Endothelial cell of umbilical vein (primary cell): ENCODE results near the gene SAMD11.

Experiments
- EZH2 ChIP-seq: IDR thresholded peaks from 2 replicates; pipeline ENCODE4 v1.6.1; 2012; ENCODE audit warnings: borderline replicate concordance, low read depth, mild to moderate bottlenecking, moderate library complexity, low read length, inconsistent platforms; ENCODE audit not compliant: severe bottlenecking
- FOS ChIP-seq: IDR thresholded peaks from 2 replicates; pipeline ENCODE4 v1.6.1; 2011; ENCODE audit warnings: mild to moderate bottlenecking, low read length, moderate library complexity, borderline replicate concordance; ENCODE audit not compliant: insufficient read depth
- JUN ChIP-seq: IDR thresholded peaks from 2 replicates; pipeline ENCODE4 v1.6.1; 2011; ENCODE audit warnings: borderline replicate concordance, low read depth; ENCODE audit not compliant: insufficient read length, insufficient read depth
- MAX ChIP-seq: IDR thresholded peaks from 2 replicates; pipeline ENCODE4 v1.6.1; 2011; ENCODE audit not compliant: insufficient read depth, insufficient read length
- POLR2A ChIP-seq: IDR thresholded peaks from 2 replicates; pipeline ENCODE4 v1.6.1; 2012; ENCODE audit warnings: low read depth, mild to moderate bottlenecking, control low read depth, low read length
- POLR2AphosphoS5 ChIP-seq: IDR thresholded peaks from 2 replicates; pipeline ENCODE4 v1.6.1; 2012; ENCODE audit warnings: low read depth, mild to moderate bottlenecking, control low read depth, low read length, moderate library complexity; ENCODE audit not compliant: insufficient read depth
- TF ChIP-seq, protein P1 (sequence below), 2 donors: IDR thresholded peaks; 1 replicate in 1 of 2; 2 replicates in 1 of 2; pipeline ENCODE4 v1.5.1; 2011; ENCODE audit warnings: low read length in 2 of 2, mild to moderate bottlenecking in 2 of 2, moderate library complexity in 2 of 2, control low read depth in 1 of 2, inconsistent platforms in 1 of 2, low read depth in 1 of 2; ENCODE audit not compliant: insufficient read depth in 1 of 2; ENCODE audit errors: extremely low read depth in 1 of 2

- no peak for TF ChIP-seq JUN
- TF ChIP-seq MAX = no peak
- TF ChIP-seq POLR2A = no peak
- TF ChIP-seq, protein P1, sequence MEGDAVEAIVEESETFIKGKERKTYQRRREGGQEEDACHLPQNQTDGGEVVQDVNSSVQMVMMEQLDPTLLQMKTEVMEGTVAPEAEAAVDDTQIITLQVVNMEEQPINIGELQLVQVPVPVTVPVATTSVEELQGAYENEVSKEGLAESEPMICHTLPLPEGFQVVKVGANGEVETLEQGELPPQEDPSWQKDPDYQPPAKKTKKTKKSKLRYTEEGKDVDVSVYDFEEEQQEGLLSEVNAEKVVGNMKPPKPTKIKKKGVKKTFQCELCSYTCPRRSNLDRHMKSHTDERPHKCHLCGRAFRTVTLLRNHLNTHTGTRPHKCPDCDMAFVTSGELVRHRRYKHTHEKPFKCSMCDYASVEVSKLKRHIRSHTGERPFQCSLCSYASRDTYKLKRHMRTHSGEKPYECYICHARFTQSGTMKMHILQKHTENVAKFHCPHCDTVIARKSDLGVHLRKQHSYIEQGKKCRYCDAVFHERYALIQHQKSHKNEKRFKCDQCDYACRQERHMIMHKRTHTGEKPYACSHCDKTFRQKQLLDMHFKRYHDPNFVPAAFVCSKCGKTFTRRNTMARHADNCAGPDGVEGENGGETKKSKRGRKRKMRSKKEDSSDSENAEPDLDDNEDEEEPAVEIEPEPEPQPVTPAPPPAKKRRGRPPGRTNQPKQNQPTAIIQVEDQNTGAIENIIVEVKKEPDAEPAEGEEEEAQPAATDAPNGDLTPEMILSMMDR (IDR thresholded peaks at IDR 0.05; ENCODE audit: extremely low read depth in 1 of 2, insufficient read depth in 1 of 2, low read depth in 1 of 2, low read length in 2 of 2) = no peak
- no peak for TF ChIP-seq EZH2
- TF ChIP-seq FOS = no peak
- no peak for TF ChIP-seq POLR2AphosphoS5
Observed at GRCh38 chr1:980602-981395, 57.1 kb downstream of the SAMD11 start.
